NCI-H2081 (cell line): ENCODE measurements around the gene MEP1A.

Source experiments
- DNase-seq, 2 experiments: peaks; one replicate each; lab custom pipeline; 2025; lab: John Stamatoyannopoulos, UW

The MEP1A gene

DNA sequence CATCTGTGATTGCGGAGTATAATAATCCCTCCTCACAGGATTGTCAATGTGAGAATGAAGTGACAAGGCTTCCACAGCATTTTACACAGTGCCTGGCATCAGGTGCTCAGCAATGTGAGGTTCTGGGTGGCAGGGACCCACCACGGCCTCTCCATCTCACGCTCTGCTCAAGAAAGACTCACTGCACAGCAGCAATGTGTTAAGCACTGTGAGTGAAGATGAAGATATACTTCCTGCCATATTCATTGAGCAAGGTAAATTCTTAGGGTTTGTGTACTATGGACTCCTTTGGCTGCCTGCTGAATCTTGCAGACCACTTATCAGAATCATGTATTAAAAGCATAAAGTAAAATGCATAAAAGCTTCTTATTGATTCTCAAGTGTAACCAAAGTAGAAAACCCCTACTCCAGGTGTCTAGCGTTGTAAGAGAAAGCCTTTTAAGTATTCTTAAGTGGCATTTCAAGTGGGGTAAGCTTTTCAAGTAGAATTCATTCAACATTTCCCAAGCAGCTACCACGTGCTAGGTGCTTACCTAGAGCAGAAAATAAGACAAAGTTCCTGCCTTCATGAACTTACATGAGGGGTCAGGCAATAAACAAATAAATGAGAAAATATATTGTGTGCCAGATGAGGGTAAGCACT lies 17.0 kb upstream of the MEP1A start:
- DNase-seq: no peak

GRCh38 chr6:46777476-46778346 lies 15.5 kb upstream of the MEP1A start:
- no peak for DNase-seq

- DNase-seq: peak; percentile 59 to 72
Measured at GRCh38 chr6:46781478-46782378, 11.5 kb upstream of the MEP1A start.

GRCh38 chr6:46784535-46784934 lies 8.7 kb upstream of the MEP1A start:
- no peak for DNase-seq

DNA sequence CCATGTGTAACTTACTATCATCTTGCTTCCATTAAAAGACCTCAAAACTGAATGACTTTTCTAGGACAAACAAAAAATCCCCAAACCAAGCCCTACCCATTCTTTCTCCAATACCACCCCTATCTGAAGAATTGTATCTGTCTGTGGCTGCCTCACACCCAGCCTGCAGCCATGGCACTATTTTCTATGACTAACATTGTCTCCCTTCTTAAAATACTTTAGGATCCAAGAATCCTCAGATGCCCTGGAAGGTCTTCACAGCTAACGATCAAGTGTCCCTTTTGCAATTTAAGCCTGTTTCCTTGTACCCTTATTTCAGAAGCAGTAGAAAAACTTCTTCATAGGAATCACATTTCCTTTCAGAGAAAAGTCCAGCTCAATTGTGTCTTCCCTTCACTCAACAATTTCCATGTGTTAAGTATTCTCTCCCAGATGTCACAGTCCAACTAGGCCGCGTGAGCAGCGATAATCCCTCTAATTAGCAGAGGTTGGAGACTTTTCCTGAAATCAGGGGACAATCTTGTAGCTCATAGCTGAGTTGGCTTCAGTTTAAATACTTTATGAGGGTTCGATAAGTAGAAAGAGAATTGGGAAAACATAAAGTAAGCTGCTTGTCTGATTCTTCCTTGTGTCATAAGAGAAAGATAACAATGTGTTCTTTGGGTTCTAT lies 5.2 kb upstream of the MEP1A start:
- no peak for DNase-seq

GRCh38 chr6:46788791-46789190 lies 4.4 kb upstream of the MEP1A start:
- DNase-seq: no peak

DNA sequence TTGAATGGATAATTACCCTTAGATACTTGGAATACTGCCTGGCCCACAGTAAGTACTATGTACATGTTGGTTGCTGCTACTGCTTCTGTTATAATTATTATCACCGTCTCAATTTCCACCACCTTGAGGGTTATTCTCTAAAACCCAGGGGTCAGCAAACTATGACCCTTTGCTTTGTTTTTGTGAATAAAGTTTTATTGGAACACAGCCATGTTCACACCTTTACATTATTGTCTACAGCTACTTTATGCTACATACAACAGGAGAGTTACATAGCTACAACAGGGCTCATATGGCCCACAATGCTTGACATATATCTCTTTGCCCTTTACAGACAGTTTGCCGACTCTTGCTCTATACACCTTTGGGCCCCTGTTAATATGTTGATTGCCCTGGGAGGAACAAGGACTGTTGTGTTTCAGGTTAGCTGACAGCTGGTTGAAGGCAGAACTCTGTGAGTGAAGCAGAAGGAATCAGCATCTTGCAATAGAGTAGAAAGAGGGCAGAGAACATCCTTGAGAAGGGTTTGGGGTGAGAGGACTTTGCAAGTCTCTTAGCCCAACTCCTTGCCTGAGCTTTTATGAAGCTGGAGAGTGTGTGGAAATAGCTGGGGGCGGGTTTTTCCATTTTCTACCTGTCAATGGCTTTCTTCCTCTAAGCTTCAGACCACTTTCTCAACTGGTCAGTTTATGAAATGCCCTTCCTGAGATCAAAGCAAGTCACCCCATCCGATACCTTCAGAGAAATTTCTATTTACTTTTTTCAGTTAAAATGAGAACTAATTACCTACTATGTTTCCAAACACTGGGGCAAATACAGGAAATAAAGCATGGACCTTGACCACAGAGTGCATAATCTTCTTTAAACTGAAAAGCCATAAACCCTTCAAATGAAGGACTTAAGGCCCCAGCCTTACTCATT lies 3.5 kb upstream of the MEP1A start:
- no peak for DNase-seq

- DNase-seq: no peak
Measured at GRCh38 chr6:46790355-46790874, 2.8 kb upstream of the MEP1A start.

DNA sequence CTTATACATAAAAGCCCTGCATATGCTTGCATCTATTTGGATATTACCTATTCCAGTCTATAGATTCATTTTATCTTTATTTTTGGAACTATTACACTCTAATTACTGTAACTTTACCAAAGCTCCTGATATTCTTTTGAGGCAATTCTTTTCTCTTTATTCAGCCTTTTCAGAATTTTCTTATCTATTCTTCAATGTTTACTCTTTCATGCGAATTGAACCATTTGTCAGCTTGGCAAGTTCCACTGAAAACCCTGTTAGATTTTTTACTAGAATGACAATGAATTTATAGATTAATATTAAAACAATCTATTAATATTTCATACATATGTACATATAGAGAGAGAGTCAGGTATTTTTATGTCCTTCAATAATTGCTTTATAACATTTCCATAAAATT lies 554 bp upstream of the MEP1A start:
- no peak for DNase-seq

GRCh38 chr6:46794068-46794467 lies 879 bp downstream of the MEP1A start:
- DNase-seq: no peak

- no peak for DNase-seq
Measured at GRCh38 chr6:46795816-46796215, 2.6 kb downstream of the MEP1A start.

GRCh38 chr6:46796848-46797580 lies 3.8 kb downstream of the MEP1A start:
- DNase-seq: no peak

GRCh38 chr6:46799657-46800056 lies 6.5 kb downstream of the MEP1A start:
- no peak for DNase-seq

DNA sequence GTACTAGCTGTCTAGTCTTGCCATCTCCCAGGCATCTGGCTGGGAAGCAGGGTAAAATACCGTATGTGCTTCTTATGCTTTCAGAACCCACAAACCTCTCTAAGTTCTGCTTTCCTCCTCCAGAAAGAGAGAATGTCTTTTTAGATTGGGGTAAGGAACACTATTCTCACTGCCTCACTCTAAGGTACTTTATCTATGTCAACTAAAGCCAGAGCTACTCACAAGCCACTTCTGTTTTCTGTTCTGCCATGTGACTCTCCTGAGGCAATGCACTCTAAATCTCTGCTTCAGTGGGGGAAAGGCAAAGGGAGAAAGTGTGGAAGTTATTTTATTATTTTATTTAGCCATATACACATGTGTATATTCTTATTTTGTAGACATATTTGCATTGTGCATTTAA lies 15.6 kb downstream of the MEP1A start:
- no peak for DNase-seq

GRCh38 chr6:46815130-46815529 lies 21.9 kb downstream of the MEP1A start:
- no peak for DNase-seq

GRCh38 chr6:46816626-46817025 lies 23.4 kb downstream of the MEP1A start:
- DNase-seq: no peak

DNA sequence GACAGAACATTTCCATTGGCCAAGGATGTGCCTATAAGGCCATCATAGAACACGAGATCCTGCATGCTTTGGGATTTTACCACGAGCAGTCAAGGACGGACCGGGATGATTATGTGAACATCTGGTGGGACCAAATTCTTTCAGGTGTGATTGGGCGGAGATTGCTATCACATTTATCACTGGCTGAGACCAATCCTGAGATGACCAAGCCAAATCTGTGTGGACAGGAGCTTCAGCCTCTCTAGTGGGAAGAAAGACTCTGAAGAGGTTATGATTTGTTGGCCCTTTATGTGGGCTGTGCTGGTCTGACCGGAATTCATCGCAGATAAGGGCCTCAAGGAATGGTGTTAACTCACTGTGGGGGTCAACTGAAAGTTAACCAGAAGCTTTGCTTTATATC lies 26.4 kb downstream of the MEP1A start:
- DNase-seq: no peak

- DNase-seq: no peak
Measured at GRCh38 chr6:46821458-46821881, 28.3 kb downstream of the MEP1A start.

- DNase-seq: no peak
Measured at GRCh38 chr6:46828939-46829338, 35.8 kb downstream of the MEP1A start.

DNA sequence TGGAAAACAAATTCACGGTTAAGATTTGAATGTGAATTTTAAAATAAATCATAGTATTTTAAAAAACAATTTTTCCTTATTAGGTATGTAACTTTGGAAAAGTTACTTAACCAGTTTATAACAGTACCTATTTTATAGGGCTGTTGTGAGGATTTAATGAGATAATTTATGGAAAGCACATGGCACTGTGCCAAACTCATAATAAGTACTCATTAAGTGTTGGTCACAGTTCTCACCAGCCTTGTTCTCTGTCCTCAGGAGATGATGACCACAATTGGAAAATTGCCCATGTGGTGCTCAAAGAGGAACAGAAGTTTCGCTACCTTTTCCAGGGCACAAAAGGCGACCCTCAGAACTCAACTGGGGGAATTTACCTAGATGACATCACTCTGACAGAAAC lies 39.6 kb downstream of the MEP1A start:
- no peak for DNase-seq
